ENCODE results near the gene C1QTNF9. TPM values are rescaled to one million over a fixed set of nuclear protein-coding genes. Genes with fewer than 3 reads are reported as not detected.

Gene C1QTNF9
- total and polyA plus RNA-seq, 9 of the 15 experiments (the other 6 are each of a cell fraction or from before 2014, with no cell fraction given) = not detected

DNA sequence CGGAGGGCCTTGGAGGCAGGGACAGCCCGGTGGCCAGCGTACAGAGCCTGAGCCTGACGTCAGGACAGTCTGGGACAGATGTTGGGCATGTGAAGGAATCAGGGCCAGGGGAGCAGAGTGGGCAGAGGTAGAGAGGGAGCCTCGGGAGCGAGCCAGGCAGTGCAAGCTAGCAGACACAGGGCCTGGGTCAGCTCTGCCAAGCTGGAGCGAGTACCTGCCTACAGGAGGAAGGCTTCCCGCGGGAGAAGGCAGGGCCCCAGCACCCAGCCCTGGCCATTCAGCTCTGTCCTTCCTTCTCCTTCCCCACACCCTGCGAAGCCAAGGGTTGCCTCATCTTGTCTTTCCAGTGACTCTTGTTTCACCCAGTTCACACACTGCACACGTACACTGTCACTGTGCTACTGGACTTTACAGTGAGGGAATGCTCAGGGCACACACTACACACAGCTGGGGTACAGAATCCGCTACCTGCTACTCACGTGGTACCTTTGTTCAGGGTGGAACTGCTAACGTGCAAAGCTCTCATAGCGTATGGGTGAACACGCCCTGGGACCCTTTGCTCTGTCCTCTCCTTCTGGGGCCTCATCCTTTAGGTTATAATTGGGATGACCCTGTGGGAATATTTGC lies 9.8 kb upstream of the C1QTNF9 start (continued):
- TF ChIP-seq NR2C1 (IDR thresholded peaks at IDR 0.05) (no peak), NR2C1 (tag; IDR thresholded peaks at IDR 0.05) (no peak), BCL6 (CRISPR knock-in tag; IDR thresholded peaks at IDR 0.05) (no peak), SAFB (IDR thresholded peaks at IDR 0.05; ENCODE audit: borderline replicate concordance, low read depth, low read length) (no peak), ZBTB26 (CRISPR knock-in tag; IDR thresholded peaks at IDR 0.05) (no peak), CBX8 (IDR thresholded peaks at IDR 0.05; ENCODE audit: borderline replicate concordance, extremely low read depth, low read depth, low read length, poor library complexity, severe bottlenecking) (no peak), CHD1 (IDR thresholded peaks at IDR 0.05; ENCODE audit: low read length) (no peak)

- H3K27me3 ChIP-seq (ENCODE audit: control insufficient read depth in 2 of 2, insufficient read depth in 2 of 2, low read length in 2 of 2) = peaks cover 0 to 15% of the 10 kb centered on the region in 2 experiments; a peak in 3 of 5 replicates
- no peaks in the 10 kb centered on the region for H3K36me3 ChIP-seq (ENCODE audit: control insufficient read depth, insufficient read depth, low read length)
- ChIA-PET POLR2A (no interaction called here), CTCF (ENCODE audit: low intra/inter-chr PET ratio) (no interaction called here)
- no peaks in the 10 kb centered on the region for H3K9me3 ChIP-seq (replicated peaks; ENCODE audit: control insufficient read depth, insufficient read depth, low read depth, low read length)
- no peaks in the 10 kb centered on the region for H3K9me1 ChIP-seq (ENCODE audit: control insufficient read depth, insufficient read depth, low read length)
- H3K9ac ChIP-seq (ENCODE audit: insufficient read depth in 1 of 2, low read depth in 2 of 2, low read length in 2 of 2) = no peak overlapping the region
- WGBS (ENCODE audit: insufficient coverage, low coverage, missing lambda C conversion rate) = 2% methylated on average over 6 of the region's 12 CpGs
- H2AFZ ChIP-seq (ENCODE audit: low read depth, low read length) = no peak overlapping the region
- H3K4me2 ChIP-seq (ENCODE audit: insufficient read depth, low read length) = no peak overlapping the region
- DNase-seq (ENCODE audit: extremely low read depth in 1 of 4, low spot score in 3 of 4) (no peak), ATAC-seq (no peak), FAIRE-seq (no peak)
- BruUV-seq (replicated peaks) = no TSS peak
- intact Hi-C loops (cut with micrococcal nuclease) = no loop called here
- in situ Hi-C loops (cut with MboI) = no loop called here
- H3K4me3 ChIP-seq = no peak overlapping the region
- H4K20me1 ChIP-seq (replicated peaks; ENCODE audit: control insufficient read depth, insufficient read depth, low read length) = no peaks in the 10 kb centered on the region
- H3K27ac ChIP-seq (ENCODE audit: extremely low read depth, low read depth, low read length) = no peak overlapping the region
- H3K4me1 ChIP-seq (replicated peaks in 1 of 2; ENCODE audit: control insufficient read depth in 2 of 2, insufficient read depth in 2 of 2, low read length in 2 of 2) = no peaks in the 10 kb centered on the region
- H3K79me2 ChIP-seq (ENCODE audit: control insufficient read depth, insufficient read depth, low read length) = no peaks in the 10 kb centered on the region
- TF ChIP-seq CCAR2 (IDR thresholded peaks at IDR 0.05; ENCODE audit: low read depth, low read length) = no peak
- no peak for TF ChIP-seq ARID1B (IDR thresholded peaks at IDR 0.05)
- no peak for TF ChIP-seq ZNF408 (CRISPR knock-in tag; IDR thresholded peaks at IDR 0.05; ENCODE audit: low read depth)
- TF ChIP-seq ZBTB17 (CRISPR knock-in tag; IDR thresholded peaks at IDR 0.05) = no peak
- no peak for TF ChIP-seq ZNF41 (CRISPR knock-in tag; conservative IDR thresholded peaks at IDR 0.05)
- no peak for TF ChIP-seq KLF10 (CRISPR knock-in tag; IDR thresholded peaks at IDR 0.05)
- TF ChIP-seq ZNF79 (CRISPR knock-in tag; IDR thresholded peaks at IDR 0.05; ENCODE audit: low read depth) = no peak
- TF ChIP-seq ZNF146 (CRISPR knock-in tag; IDR thresholded peaks at IDR 0.05; ENCODE audit: unreplicated experiment) = no peak
- TF ChIP-seq NEUROD1 (IDR thresholded peaks at IDR 0.05; ENCODE audit: borderline replicate concordance, low read depth, low read length, partially characterized antibody) = no peak
- TF ChIP-seq ZNF655 (CRISPR knock-in tag; IDR thresholded peaks at IDR 0.05) = no peak
- TF ChIP-seq PML (IDR thresholded peaks at IDR 0.05; ENCODE audit: low read length) = no peak
- no peak for TF ChIP-seq FOXK1 (CRISPR knock-in tag; IDR thresholded peaks at IDR 0.05; ENCODE audit: borderline replicate concordance)
- TF ChIP-seq DIDO1 (tag; IDR thresholded peaks at IDR 0.05; ENCODE audit: low read depth) = no peak
- no peak for TF ChIP-seq ZNF707 (CRISPR knock-in tag; conservative IDR thresholded peaks at IDR 0.05)
- TF ChIP-seq ZNF239 (CRISPR knock-in tag; IDR thresholded peaks at IDR 0.05) = no peak
Measured at GRCh38 chr13:24301434-24301833, 7.9 kb upstream of the C1QTNF9 start.
